Stimulated activated CD8-positive, alpha-beta memory T cell treated with anti-CD3 and anti-CD28 coated beads, Interleukin-15, amount 100 ng/mL, for 48 hours (primary cell): ENCODE results near the gene KNSTRN.
A peak's percentile ranks its signal among the peaks of the same experiment; 100 is the strongest.

Experiments
- DNase-seq, 2 donors: peaks; one replicate each; pipeline ENCODE4 v3.0.0-alpha.2; 2020; ENCODE audit warnings: low read depth in 2 of 2

The KNSTRN gene

GRCh38 chr15:40397688-40398412, 15.3 kb downstream of the KNSTRN start:
- no peak for DNase-seq

- DNase-seq: peak in 1 of 2 donors; percentile 15
Measured at GRCh38 chr15:40398413-40398873, 15.9 kb downstream of the KNSTRN start.

GRCh38 chr15:40399370-40399769, 16.8 kb downstream of the KNSTRN start:
- DNase-seq: no peak

GRCh38 chr15:40405501-40406381, 23.2 kb downstream of the KNSTRN start, which contains the start of gene IVD:
TSS of gene IVD (plus strand) at chr15:40405795. CDS start at chr15:40405828, 33 bp downstream.
- DNase-seq: peak; percentile 92

GRCh38 chr15:40407330-40407990, 24.9 kb downstream of the KNSTRN start:
- no peak for DNase-seq

GRCh38 chr15:40409366-40409765, 26.8 kb downstream of the KNSTRN start:
- DNase-seq: no peak

DNA sequence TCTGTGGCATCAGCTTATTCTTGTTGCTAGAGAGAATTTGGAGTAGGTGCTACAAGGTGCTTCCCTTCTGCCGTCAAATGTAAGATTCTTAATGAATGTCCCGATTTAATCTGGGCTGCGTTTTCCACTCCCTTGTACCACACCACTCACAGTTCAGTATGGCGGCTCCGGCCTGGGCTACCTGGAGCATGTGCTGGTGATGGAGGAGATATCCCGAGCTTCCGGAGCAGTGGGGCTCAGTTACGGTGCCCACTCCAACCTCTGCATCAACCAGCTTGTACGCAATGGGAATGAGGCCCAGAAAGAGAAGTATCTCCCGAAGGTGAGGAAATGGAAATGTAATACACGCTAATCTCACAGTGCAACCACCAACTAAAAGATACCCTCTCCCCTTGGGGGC, 28.0 kb downstream of the KNSTRN start:
- DNase-seq: no peak

DNA sequence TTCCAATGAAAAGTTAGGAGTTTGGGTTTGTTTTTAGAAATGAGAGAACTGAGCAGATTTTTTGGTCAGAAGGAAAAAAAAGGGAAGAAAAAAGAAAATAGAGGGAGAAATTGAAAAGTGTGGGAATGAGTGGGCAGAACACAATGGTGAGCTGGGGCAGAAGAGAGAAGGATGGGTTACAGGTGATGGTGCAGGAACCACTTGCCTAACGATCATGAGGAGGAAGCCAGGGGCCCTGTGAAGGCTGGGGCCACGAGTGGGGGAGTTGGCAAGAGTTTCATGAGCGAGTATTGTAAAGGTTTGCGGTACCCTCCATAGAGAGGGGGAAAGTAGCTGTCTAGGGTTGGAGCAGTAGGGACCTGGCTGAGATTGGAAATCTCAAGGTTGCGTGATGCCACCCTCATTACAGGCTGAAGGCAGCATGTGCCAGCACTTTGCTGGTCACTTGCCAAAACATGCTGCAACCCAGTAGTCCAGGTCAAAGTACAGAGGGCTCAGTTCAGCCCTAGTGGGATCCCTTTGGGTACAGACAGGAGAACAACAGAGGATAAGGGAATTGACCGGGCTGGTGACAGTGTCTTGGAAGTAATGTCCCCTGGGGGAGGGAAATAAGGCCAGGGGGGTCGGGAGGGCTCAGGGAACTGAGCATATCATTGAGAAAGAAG, 29.7 kb downstream of the KNSTRN start:
- no peak for DNase-seq

DNA sequence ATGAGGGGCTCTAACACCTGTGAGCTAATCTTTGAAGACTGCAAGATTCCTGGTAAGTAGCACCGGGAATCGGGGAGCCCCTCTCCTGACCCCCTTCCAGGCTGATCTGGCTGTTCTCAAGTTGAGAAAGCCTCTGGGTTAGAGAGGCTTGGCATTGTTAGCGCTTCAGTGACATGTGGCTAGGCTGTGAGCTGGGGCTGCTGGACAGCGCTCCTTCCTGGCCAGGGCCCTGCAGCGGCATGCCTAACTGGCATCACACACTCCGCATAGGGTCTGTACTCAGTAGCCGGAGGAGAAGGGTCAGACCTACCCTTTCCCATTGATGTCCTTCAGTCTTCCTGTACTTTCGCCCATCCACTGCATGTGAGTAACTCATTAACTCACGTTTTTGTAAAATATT, 30.5 kb downstream of the KNSTRN start:
- no peak for DNase-seq

GRCh38 chr15:40414816-40415215, 32.3 kb downstream of the KNSTRN start:
- no peak for DNase-seq

GRCh38 chr15:40415226-40415625, 32.7 kb downstream of the KNSTRN start:
- no peak for DNase-seq

GRCh38 chr15:40416056-40416455, 33.5 kb downstream of the KNSTRN start:
- no peak for DNase-seq

DNA sequence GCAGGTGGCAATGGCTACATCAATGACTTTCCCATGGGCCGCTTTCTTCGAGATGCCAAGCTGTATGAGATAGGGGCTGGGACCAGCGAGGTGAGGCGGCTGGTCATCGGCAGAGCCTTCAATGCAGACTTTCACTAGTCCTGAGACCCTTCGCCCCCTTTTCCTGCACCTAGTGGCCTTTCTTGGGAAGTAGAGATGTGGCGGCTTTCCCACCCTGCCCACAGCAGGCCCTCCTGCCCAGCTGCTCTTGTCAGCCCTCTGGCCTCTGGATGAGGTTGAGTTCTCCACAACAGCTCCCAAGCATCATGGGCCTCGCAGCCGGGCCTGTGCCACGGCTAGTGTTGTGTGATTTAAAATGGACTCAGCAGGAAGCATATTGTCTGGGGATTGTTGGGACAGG, 35.6 kb downstream of the KNSTRN start:
- no peak for DNase-seq

- no peak for DNase-seq
Measured at GRCh38 chr15:40420071-40420713, 37.7 kb downstream of the KNSTRN start.

GRCh38 chr15:40420793-40421192, 38.3 kb downstream of the KNSTRN start:
- DNase-seq: no peak

GRCh38 chr15:40421246-40422157, 39.0 kb downstream of the KNSTRN start:
- peak; percentile 59 to 68 for DNase-seq

GRCh38 chr15:40424483-40425115, 42.1 kb downstream of the KNSTRN start:
- DNase-seq: no peak

DNA sequence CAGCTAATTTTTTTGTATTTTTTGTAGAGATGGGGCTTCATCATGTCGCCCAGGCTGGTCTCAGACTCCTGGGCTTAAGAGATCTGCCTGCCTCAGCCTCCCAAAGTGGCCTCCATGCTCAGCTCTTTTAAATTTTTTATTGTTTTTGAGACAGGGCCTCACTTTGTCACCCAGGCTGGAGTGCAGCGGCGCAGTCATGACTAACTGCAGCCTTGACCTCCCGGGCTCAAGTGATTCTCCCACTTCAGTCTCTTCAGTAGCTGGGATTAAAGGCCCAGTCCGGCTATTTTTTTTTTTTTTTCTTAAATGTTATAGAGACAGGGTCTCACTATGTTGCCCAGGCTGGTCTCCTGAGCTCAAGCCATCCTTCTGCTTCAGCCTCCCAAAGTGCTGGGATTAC, 43.2 kb downstream of the KNSTRN start:
- DNase-seq: no peak

DNA sequence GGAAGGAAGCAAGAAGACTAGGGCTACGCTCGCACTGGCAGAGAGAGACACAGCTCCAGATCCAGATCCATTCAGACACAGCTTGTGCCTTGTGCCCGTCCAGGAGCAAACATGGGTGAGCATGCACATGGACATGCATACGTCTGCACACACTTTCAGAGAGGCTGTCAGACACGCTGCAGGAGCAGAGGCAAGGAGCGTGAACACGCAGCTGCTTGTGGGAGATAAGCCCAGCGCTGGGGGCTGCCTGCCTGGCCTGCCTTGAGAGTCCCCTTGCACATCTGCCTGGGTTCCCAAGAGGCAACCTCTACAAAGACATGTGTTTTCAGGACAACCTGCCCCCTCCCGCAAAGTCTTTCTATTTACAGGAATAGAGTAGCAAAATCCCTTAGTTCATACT, 44.7 kb downstream of the KNSTRN start:
- no peak for DNase-seq

DNA sequence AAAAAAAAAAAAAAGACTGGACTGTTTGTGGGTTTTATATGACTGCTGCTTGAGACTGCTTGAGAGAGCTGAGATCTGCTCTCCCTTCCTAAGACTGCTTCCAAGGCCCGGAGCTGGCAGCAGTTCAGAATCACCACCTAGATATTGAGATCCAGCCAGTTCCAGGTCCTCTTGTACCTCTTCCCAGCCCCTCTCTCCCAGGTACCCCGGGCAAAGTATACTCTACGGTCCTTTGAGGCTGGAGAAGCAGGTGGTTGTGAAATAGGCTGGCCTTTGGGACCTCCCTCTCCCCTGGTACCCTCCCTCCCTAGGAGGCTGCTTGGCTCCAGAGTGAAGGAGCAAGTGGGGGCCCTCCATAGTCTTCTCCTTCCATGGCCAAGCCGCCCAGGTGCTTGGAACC, 45.7 kb downstream of the KNSTRN start:
- DNase-seq: no peak
